CD4-positive, alpha-beta T cell (primary cell): ENCODE data around the gene KIF17. TPM values are rescaled to one million over a fixed set of nuclear protein-coding genes. Genes with fewer than 3 reads are reported as not detected.

Experiments
- ATAC-seq: fragments of 200-7000 bp; cut with Tn5 transposase; one replicate; pipeline ENCODE4 v1.10.0; 2022; ENCODE audit warnings: mild to moderate bottlenecking; ENCODE audit not compliant: poor library complexity
- CTCF ChIA-PET: fragments of 350-600 bp; sonication (Branson Sonifier 250); formaldehyde crosslinking; loops from one replicate; lab custom pipeline; 2021; ENCODE audit warnings: antibody characterized with exemption, inconsistent platforms; lab: Charles Lee
- POLR2A ChIA-PET: fragments of 350-600 bp; sonication (Branson Sonifier 250); formaldehyde crosslinking; loops from one replicate; lab custom pipeline; 2021; ENCODE audit warnings: antibody characterized with exemption, inconsistent platforms; lab: Charles Lee
- DNase-seq, 14 experiments: peaks; one replicate each; pipeline ENCODE4 v3.0.0-alpha.2; 2013 to 2020; ENCODE audit warnings: mixed read lengths in 2 of 14
- H3K27ac ChIP-seq, 2 donors: one replicate each; pipeline versions ENCODE4 v1.5.1 to v1.7.0; 2013; ENCODE audit warnings: low read length in 2 of 2, low read depth in 1 of 2, mild to moderate bottlenecking in 1 of 2
- H3K27me3 ChIP-seq, 2 experiments: 1 replicate in 1 of 2; 2 replicates in 1 of 2; pipeline versions ENCODE4 v1.6.1 to v1.7.0; 2013; ENCODE audit warnings: low read length in 2 of 2, control low read depth in 1 of 2, mild to moderate bottlenecking in 1 of 2, moderate library complexity in 1 of 2; ENCODE audit not compliant: insufficient read depth in 2 of 2, control insufficient read depth in 1 of 2
- H3K36me3 ChIP-seq: one replicate; pipeline ENCODE4 v1.6.1; 2013; ENCODE audit warnings: low read length, control low read depth; ENCODE audit not compliant: insufficient read depth
- H3K4me1 ChIP-seq: one replicate; pipeline ENCODE4 v1.6.1; 2013; ENCODE audit warnings: low read length, control low read depth; ENCODE audit not compliant: insufficient read depth
- H3K4me3 ChIP-seq: one replicate; pipeline ENCODE4 v1.5.1; 2013; ENCODE audit warnings: mild to moderate bottlenecking, low read length, moderate library complexity
- H3K9me3 ChIP-seq, 2 experiments: 1 replicate in 1 of 2; 2 replicates in 1 of 2; pipeline versions ENCODE4 v1.6.1 to v1.7.0; 2013; ENCODE audit warnings: low read length in 2 of 2, mild to moderate bottlenecking in 2 of 2, control low read depth in 1 of 2, moderate library complexity in 1 of 2; ENCODE audit not compliant: control insufficient read depth in 1 of 2, insufficient read depth in 1 of 2
- H3K27ac Mint-ChIP-seq: one replicate; pipeline ENCODE4 v1.8.0; 2020; ENCODE audit warnings: mixed read lengths
- H3K27me3 Mint-ChIP-seq: one replicate; pipeline ENCODE4 v1.8.0; 2021; ENCODE audit warnings: mixed read lengths
- H3K36me3 Mint-ChIP-seq: one replicate; pipeline ENCODE4 v1.8.0; 2021; ENCODE audit warnings: low read depth, mixed read lengths
- H3K4me1 Mint-ChIP-seq: one replicate; pipeline ENCODE4 v1.8.0; 2021; ENCODE audit warnings: low read depth, mixed read lengths
- H3K4me3 Mint-ChIP-seq: one replicate; pipeline ENCODE4 v1.8.0; 2020; ENCODE audit warnings: mild to moderate bottlenecking, mixed read lengths
- H3K9me3 Mint-ChIP-seq: one replicate; pipeline ENCODE4 v1.8.0; 2020; ENCODE audit warnings: mixed read lengths
- CTCF ChIP-seq: fragments of 200-600 bp; IDR thresholded peaks from one replicate; pipeline ENCODE4 v1.8.0; 2022; ENCODE audit warnings: antibody characterized with exemption, mild to moderate bottlenecking
- intact Hi-C, 2 experiments: fragments of 100-400 bp; cut with DNase I in 1 of 2; cut with micrococcal nuclease in 1 of 2; formaldehyde crosslinking; loops; one replicate each; pipeline versions ENCODE4 v1.15.1 to v1.9.0; 2023 to 2025; cut with DNase I, micrococcal nuclease
- total RNA-seq, 174 experiments: library from RNA in 2 of 174; stranded (reverse) in 2 of 174; gene quantifications; one replicate each; pipeline ENCODE4 v1.2.3 and lab custom pipeline; 2021 to 2026

The KIF17 gene
- total RNA-seq, 2 experiments from 2014 or later = not detected

GRCh38 chr1:20698195-20698910, 19.5 kb downstream of the KIF17 start:
- Mint-ChIP-seq H3K27me3 (no peaks in the 10 kb centered on the region), H3K36me3 (no peaks in the 10 kb centered on the region), H3K4me1 (peaks cover 5% of the 10 kb centered on the region), H3K27ac (no peak overlapping the region), H3K4me3 (no peak overlapping the region), H3K9me3 (no peaks in the 10 kb centered on the region)
- ATAC-seq (no peak), DNase-seq (no peak)
- H3K4me3 ChIP-seq = no peak overlapping the region
- ChIA-PET CTCF (no interaction called here), POLR2A (no interaction called here)
- H3K27me3 ChIP-seq = no peaks in the 10 kb centered on the region
- peaks cover 13% of the 10 kb centered on the region for H3K4me1 ChIP-seq
- TF ChIP-seq CTCF = no peak
- no peaks in the 10 kb centered on the region for H3K9me3 ChIP-seq
- H3K36me3 ChIP-seq = no peaks in the 10 kb centered on the region
- intact Hi-C loops = loop anchor here (5.0 to 10.0 kb wide), 3 partner anchors 89 to 276 kb away; partner anchors contain the start of gene HP1BP3 (in 1 of the 2)
- no peak overlapping the region for H3K27ac ChIP-seq

DNA sequence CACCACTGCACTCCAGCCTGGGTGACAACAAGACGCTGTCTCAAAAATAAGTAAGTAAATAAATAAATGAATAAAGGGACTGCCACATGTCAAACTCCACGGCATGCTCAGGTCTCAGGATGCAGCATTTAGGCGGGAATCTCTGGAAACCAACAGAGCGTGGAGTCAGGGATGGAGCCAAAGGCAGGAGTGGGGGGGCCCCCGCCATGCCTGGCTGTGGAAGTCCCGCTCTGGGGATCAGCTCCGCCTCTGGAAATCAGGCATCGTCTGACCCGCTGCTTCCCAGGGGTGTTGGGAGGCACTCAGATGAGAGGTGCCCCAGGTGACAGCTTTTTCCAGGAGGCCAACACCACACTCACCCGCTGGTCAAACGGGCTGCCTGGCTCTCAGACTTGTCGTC, 20.2 kb downstream of the KIF17 start:
- Mint-ChIP-seq H3K4me1 (peaks cover 5% of the 10 kb centered on the region), H3K27me3 (no peaks in the 10 kb centered on the region), H3K9me3 (no peaks in the 10 kb centered on the region), H3K27ac (no peak overlapping the region), H3K36me3 (no peaks in the 10 kb centered on the region), H3K4me3 (no peak overlapping the region)
- ChIA-PET CTCF (interaction anchor here (1.3 to 1.6 kb wide), 7 partner anchors 20 to 64 kb away, joined by 3 to 7 read pairs (median 5); partner anchors contain the start of genes KIF17 and SH2D5), POLR2A (interaction anchor here (1.3 kb wide), 1 partner anchor 89 kb away, joined by 5 read pairs; the partner anchor contains the start of gene HP1BP3)
- Histone ChIP-seq H3K27me3 (no peaks in the 10 kb centered on the region), H3K4me3 (no peak overlapping the region), H3K4me1 (peaks cover 13% of the 10 kb centered on the region), H3K9me3 (no peaks in the 10 kb centered on the region), H3K36me3 (no peaks in the 10 kb centered on the region), H3K27ac (no peak overlapping the region)
- intact Hi-C loops = loop anchor here (2.0 to 10.0 kb wide), 4 partner anchors 35 to 277 kb away; partner anchors contain the start of genes HP1BP3 (in 1 of the 2) and SH2D5 (in 1 of the 2)
- DNase-seq (no peak), ATAC-seq (no peak)
- TF ChIP-seq CTCF = no peak

DNA sequence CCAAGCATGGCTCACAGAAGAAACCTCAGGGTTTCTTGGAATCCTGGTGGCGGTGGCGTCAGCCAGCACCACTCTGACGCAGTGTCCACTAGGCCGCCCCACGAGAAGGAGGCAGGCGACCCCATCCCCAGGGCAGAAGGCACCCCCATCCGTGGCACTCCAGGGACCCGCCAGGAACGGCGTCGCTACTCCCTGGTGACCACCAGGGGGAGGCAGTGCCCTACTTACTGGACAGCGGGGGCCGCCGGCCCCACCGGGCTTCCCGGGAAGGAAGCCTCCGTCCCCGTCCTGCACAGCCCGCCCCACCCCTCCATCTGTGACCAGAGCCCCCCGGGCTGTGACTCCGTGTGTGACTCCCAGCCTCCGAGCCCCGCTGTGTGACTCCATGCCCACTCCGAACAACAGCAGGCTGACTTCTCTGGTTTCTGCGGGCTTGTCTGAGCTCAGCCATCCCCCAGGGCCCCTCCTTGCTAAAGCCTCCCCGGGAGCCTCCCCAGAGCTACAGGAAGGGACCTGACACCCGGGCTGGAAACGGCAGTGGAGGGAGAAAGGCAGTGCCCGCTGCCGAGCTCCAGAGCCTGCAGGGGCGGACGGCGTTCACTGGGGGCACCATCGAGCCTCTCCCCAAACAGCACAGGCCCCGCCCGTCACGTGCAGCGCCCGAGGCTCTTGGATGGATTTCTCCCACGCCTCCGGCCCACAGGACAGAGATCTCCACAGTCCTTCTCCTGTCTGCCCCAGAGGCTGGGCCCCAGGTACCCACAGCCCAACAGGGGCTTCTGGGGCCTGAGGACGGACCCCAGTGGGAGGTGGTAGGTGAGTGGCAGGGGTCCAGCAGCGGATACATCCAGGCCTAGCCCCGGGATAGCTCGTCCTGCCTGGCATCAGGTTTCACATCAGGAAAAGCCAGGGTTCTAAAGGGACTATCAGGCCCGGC, 21.1 kb downstream of the KIF17 start:
- Histone ChIP-seq H3K27me3 (no peaks in the 10 kb centered on the region), H3K4me3 (peak overlapping the region; percentile 86), H3K9me3 (no peaks in the 10 kb centered on the region), H3K4me1 (peaks cover 13% of the 10 kb centered on the region), H3K27ac (no peak overlapping the region), H3K36me3 (no peaks in the 10 kb centered on the region)
- H3K4me1 Mint-ChIP-seq = peaks cover 5% of the 10 kb centered on the region
- intact Hi-C loops = loop anchor here (1.0 to 10.0 kb wide), 6 partner anchors 36 to 499 kb away; partner anchors contain the start of genes HP1BP3 (in 1 of the 2) and SH2D5 (in 1 of the 2)
- peak; percentile 54 to 85 (median 65) for DNase-seq
- peak; percentile 99 for TF ChIP-seq CTCF
- H3K27me3 Mint-ChIP-seq = no peaks in the 10 kb centered on the region
- peak; percentile 98 for ATAC-seq
- no peaks in the 10 kb centered on the region for H3K9me3 Mint-ChIP-seq
- ChIA-PET CTCF (interaction anchor here (0.6 to 1.6 kb wide), 24 partner anchors 10 to 500 kb away, joined by 3 to 21 read pairs (median 3); partner anchors contain the start of genes DDOST, HP1BP3, KIF17 and SH2D5), POLR2A (interaction anchor here (0.6 to 1.3 kb wide), 3 partner anchors 37 to 498 kb away, joined by 3 to 5 read pairs (median 4); partner anchors contain the start of gene HP1BP3)
- no peak overlapping the region for H3K27ac Mint-ChIP-seq
- H3K36me3 Mint-ChIP-seq = no peaks in the 10 kb centered on the region
- H3K4me3 Mint-ChIP-seq = peak overlapping the region; percentile 91
